HL-60 (cell line): ENCODE results near the gene DSG1.

ENCODE experiments used
- DNase-seq, 2 experiments: peaks; one replicate each; pipeline ENCODE4 v3.0.0-alpha.2; 2010 to 2020; ENCODE audit warnings: low read depth in 1 of 2, low spot score in 1 of 2
- H3K27ac ChIP-seq: fragments of 250-450 bp; sonication (Bioruptor Pico); replicated peaks from 2 replicates; pipeline ENCODE4 v1.5.1; 2020; ENCODE audit warnings: mild to moderate bottlenecking, moderate library complexity
- H3K27me3 ChIP-seq: fragments of 250-450 bp; sonication (Bioruptor Pico); 2 replicates; pipeline ENCODE4 v1.5.1; 2021; ENCODE audit warnings: mild to moderate bottlenecking, moderate library complexity; ENCODE audit not compliant: insufficient read depth, poor library complexity, severe bottlenecking
- H3K4me3 ChIP-seq: replicated peaks from 2 replicates; pipeline ENCODE4 v1.5.1; 2011; ENCODE audit warnings: mild to moderate bottlenecking, control low read depth, low read length; ENCODE audit not compliant: insufficient read depth
- CTCF ChIP-seq: IDR thresholded peaks from one replicate; pipeline ENCODE4 v1.5.1; 2011; ENCODE audit warnings: low read length, control low read depth, inconsistent platforms; ENCODE audit not compliant: insufficient read depth
- GABPA ChIP-seq: IDR thresholded peaks from 2 replicates; pipeline ENCODE4 v1.6.1; 2012; ENCODE audit warnings: low read depth
- POLR2AphosphoS5 ChIP-seq: IDR thresholded peaks from 2 replicates; pipeline ENCODE4 v1.6.1; 2012; ENCODE audit warnings: low read depth
- SPI1 ChIP-seq: IDR thresholded peaks from 2 replicates; pipeline ENCODE4 v1.6.1; 2012; ENCODE audit warnings: low read depth, mild to moderate bottlenecking, borderline replicate concordance
- TF ChIP-seq, protein P1 (sequence below): IDR thresholded peaks from 2 replicates; pipeline ENCODE4 v1.6.1; 2012; ENCODE audit warnings: low read depth; ENCODE audit not compliant: insufficient replicate concordance

Gene DSG1

DNA sequence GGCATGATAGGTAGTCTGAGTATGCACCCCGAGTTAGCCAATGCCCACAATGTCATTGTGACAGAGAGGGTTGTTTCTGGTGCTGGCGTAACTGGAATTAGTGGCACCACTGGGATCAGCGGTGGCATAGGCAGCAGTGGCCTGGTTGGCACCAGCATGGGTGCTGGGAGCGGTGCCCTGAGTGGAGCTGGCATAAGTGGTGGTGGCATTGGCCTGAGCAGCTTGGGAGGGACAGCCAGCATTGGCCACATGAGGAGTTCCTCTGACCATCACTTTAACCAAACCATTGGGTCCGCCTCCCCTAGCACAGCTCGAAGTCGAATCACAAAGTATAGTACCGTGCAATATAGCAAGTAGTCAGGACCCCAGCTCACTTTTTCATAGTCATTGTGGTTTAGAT, 37.0 kb downstream of the DSG1 start:
- H3K4me3 ChIP-seq: no peak overlapping the region
- H3K27ac ChIP-seq: no peak overlapping the region
- no peak for TF ChIP-seq CTCF
- no peak for TF ChIP-seq POLR2AphosphoS5
- TF ChIP-seq, protein P1, sequence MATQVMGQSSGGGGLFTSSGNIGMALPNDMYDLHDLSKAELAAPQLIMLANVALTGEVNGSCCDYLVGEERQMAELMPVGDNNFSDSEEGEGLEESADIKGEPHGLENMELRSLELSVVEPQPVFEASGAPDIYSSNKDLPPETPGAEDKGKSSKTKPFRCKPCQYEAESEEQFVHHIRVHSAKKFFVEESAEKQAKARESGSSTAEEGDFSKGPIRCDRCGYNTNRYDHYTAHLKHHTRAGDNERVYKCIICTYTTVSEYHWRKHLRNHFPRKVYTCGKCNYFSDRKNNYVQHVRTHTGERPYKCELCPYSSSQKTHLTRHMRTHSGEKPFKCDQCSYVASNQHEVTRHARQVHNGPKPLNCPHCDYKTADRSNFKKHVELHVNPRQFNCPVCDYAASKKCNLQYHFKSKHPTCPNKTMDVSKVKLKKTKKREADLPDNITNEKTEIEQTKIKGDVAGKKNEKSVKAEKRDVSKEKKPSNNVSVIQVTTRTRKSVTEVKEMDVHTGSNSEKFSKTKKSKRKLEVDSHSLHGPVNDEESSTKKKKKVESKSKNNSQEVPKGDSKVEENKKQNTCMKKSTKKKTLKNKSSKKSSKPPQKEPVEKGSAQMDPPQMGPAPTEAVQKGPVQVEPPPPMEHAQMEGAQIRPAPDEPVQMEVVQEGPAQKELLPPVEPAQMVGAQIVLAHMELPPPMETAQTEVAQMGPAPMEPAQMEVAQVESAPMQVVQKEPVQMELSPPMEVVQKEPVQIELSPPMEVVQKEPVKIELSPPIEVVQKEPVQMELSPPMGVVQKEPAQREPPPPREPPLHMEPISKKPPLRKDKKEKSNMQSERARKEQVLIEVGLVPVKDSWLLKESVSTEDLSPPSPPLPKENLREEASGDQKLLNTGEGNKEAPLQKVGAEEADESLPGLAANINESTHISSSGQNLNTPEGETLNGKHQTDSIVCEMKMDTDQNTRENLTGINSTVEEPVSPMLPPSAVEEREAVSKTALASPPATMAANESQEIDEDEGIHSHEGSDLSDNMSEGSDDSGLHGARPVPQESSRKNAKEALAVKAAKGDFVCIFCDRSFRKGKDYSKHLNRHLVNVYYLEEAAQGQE: no peak
- TF ChIP-seq GABPA: no peak
- no peak for TF ChIP-seq SPI1
- DNase-seq: no peak
- H3K27me3 ChIP-seq: no peaks in the 10 kb centered on the region

DNA sequence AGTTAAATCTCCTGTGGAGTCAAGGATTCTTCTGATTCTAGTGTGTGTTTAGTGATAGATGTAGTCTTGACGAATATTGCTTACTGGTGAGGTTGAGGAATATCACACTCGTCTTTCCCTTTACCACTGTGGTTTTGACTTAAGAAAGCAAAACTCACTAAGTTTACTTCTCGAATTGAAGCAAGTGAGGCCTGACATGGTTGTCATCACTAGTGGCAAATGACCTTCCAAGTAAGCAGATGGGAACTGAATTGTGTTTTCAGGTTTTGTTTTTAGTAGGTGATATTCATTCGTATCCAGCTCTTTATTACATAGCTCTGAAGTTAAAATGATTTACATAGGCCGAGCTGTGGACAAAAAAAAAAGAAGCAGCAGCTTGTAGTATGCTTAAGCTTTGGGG, 38.1 kb downstream of the DSG1 start:
- TF ChIP-seq GABPA (no peak), SPI1 (no peak), CTCF (no peak), POLR2AphosphoS5 (no peak)
- TF ChIP-seq, protein P1: no peak
- Histone ChIP-seq H3K27ac (no peak overlapping the region), H3K27me3 (no peaks in the 10 kb centered on the region), H3K4me3 (no peak overlapping the region)
- DNase-seq: no peak

DNA sequence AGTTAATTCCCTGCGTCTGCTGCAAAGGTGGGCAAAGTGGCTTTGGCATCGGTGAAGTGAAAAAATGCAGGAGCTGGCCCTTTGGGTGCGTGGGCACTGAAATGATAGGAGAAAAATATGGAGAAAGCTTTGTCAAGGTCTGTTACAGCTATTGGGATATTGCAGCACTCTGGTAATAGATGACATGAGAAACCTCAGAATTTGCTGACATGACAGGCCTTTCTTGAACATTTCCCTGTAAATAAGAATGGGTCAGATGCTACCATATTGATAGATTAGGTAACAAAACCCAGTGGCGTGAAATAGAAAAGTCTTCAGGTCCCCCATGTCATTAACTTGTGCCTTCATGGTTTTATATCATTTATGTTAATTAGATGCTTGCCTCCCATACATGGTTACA, 46.2 kb downstream of the DSG1 start:
- Histone ChIP-seq H3K27ac (no peak overlapping the region), H3K27me3 (peaks cover 2% of the 10 kb centered on the region), H3K4me3 (no peak overlapping the region)
- no peak for TF ChIP-seq GABPA
- no peak for TF ChIP-seq POLR2AphosphoS5
- no peak for TF ChIP-seq CTCF
- TF ChIP-seq, protein P1: no peak
- no peak for TF ChIP-seq SPI1
- no peak for DNase-seq
